ENCODE results near the gene GMIP.

GRCh38 chr19:19628501-19629134 lies 14.8 kb downstream of the GMIP start:
- no peak for TF ChIP-seq CTCF (IDR thresholded peaks at IDR 0.05)
- peak; percentile 68 to 83 (median 78) for TF ChIP-seq POLR2A (IDR thresholded peaks at IDR 0.05)
